HEK293 (cell line): ENCODE measurements around the gene BOC.

ENCODE experiments used
- CTCF ChIA-PET: fragments of 350-600 bp; formaldehyde crosslinking; extraction: SDS; loops from one replicate; lab custom pipeline; 2021; ENCODE audit warnings: antibody characterized with exemption; lab: Yijun Ruan, JAX
- POLR2A ChIA-PET: fragments of 300-600 bp; formaldehyde crosslinking; extraction: SDS; loops from one replicate; lab custom pipeline; 2020; ENCODE audit warnings: antibody characterized with exemption, inconsistent platforms; lab: Yijun Ruan, JAX
- H3K27ac ChIP-seq: fragments of 200-500 bp; sonication (Bioruptor generic); 2 replicates; pipeline ENCODE4 v1.5.1; 2014; ENCODE audit warnings: low read depth, low read length, control low read depth, inconsistent platforms; ENCODE audit errors: extremely low read depth
- H3K36me3 ChIP-seq, 2 experiments: fragments of 200-500 bp in 1 of 2; sonication (Bioruptor generic) in 1 of 2; 1 replicate in 1 of 2; 2 replicates in 1 of 2; pipeline ENCODE4 v1.5.1; 2014 to 2017; ENCODE audit warnings: inconsistent platforms in 2 of 2, low read length in 2 of 2; ENCODE audit not compliant: control insufficient read depth in 2 of 2, insufficient read depth in 1 of 2
- H3K4me1 ChIP-seq: fragments of 200-500 bp; sonication (Bioruptor generic); 2 replicates; pipeline ENCODE4 v1.5.1; 2014; ENCODE audit warnings: mild to moderate bottlenecking, low read length, inconsistent platforms; ENCODE audit not compliant: control insufficient read depth, insufficient read depth
- H3K4me3 ChIP-seq: 2 replicates; pipeline ENCODE4 v1.5.1; 2011; ENCODE audit warnings: low read depth, mild to moderate bottlenecking, control low read depth, low read length, moderate library complexity
- H3K9me3 ChIP-seq: fragments of 200-500 bp; sonication (Bioruptor generic); 2 replicates; pipeline ENCODE4 v1.5.1; 2014; ENCODE audit warnings: low read depth, low read length, inconsistent platforms; ENCODE audit not compliant: control insufficient read depth, insufficient read depth
- ATF2 ChIP-seq: fragments of 450-650 bp; formaldehyde crosslinking; IDR thresholded peaks from 2 replicates; pipeline ENCODE4 v1.5.1; 2016; ENCODE audit warnings: missing biosample characterization, missing genetic modification characterization, low read depth
- GLIS1 ChIP-seq: fragments of 450-650 bp; formaldehyde crosslinking; IDR thresholded peaks from 2 replicates; pipeline ENCODE4 v1.5.1; 2016; ENCODE audit warnings: missing biosample characterization, missing genetic modification characterization
- HOXD13 ChIP-seq: sonication (generic); formaldehyde crosslinking; IDR thresholded peaks from 2 replicates; pipeline ENCODE4 v1.8.0; 2022; ENCODE audit warnings: missing genetic modification reagents, borderline replicate concordance
- KLF17 ChIP-seq: fragments of 450-650 bp; formaldehyde crosslinking; IDR thresholded peaks from 2 replicates; pipeline ENCODE4 v1.5.1; 2016; ENCODE audit warnings: missing biosample characterization, missing genetic modification characterization
- YY1 ChIP-seq: fragments of 450-650 bp; formaldehyde crosslinking; IDR thresholded peaks from 2 replicates; pipeline ENCODE4 v1.5.1; 2018; ENCODE audit warnings: missing biosample characterization, missing genetic modification characterization
- ZBTB20 ChIP-seq: fragments of 450-650 bp; formaldehyde crosslinking; IDR thresholded peaks from 2 replicates; pipeline ENCODE4 v1.5.1; 2016; ENCODE audit warnings: missing biosample characterization, missing genetic modification characterization
- ZFHX2 ChIP-seq: fragments of 450-650 bp; formaldehyde crosslinking; conservative IDR thresholded peaks from 2 replicates; pipeline ENCODE4 v1.5.1; 2016; ENCODE audit warnings: missing biosample characterization, missing genetic modification characterization
- ZNF132 ChIP-seq: fragments of 450-650 bp; formaldehyde crosslinking; IDR thresholded peaks from 2 replicates; pipeline ENCODE4 v1.5.1; 2017; ENCODE audit warnings: missing biosample characterization, missing genetic modification characterization, borderline replicate concordance
- ZNF148 ChIP-seq: fragments of 450-650 bp; formaldehyde crosslinking; IDR thresholded peaks from 2 replicates; pipeline ENCODE4 v1.5.0; 2017; ENCODE audit warnings: missing biosample characterization, missing genetic modification characterization, borderline replicate concordance
- ZNF16 ChIP-seq: fragments of 450-650 bp; formaldehyde crosslinking; IDR thresholded peaks from 2 replicates; pipeline ENCODE4 v1.5.1; 2016; ENCODE audit warnings: low read depth, missing biosample characterization, missing genetic modification characterization
- ZNF174 ChIP-seq: fragments of 450-650 bp; formaldehyde crosslinking; IDR thresholded peaks from 2 replicates; pipeline ENCODE4 v1.5.0; 2017; ENCODE audit warnings: missing biosample characterization, mild to moderate bottlenecking, missing genetic modification characterization
- ZNF18 ChIP-seq: fragments of 450-650 bp; formaldehyde crosslinking; IDR thresholded peaks from 2 replicates; pipeline ENCODE4 v1.5.1; 2016; ENCODE audit warnings: missing biosample characterization, missing genetic modification characterization
- ZNF2 ChIP-seq: fragments of 450-650 bp; formaldehyde crosslinking; IDR thresholded peaks from 2 replicates; pipeline ENCODE4 v1.5.1; 2016; ENCODE audit warnings: missing biosample characterization, missing genetic modification characterization
- ZNF24 ChIP-seq: fragments of 450-650 bp; formaldehyde crosslinking; IDR thresholded peaks from 2 replicates; pipeline ENCODE4 v1.5.1; 2016; ENCODE audit warnings: missing biosample characterization, missing genetic modification characterization
- ZNF248 ChIP-seq: fragments of 450-650 bp; formaldehyde crosslinking; IDR thresholded peaks from 2 replicates; pipeline ENCODE4 v1.5.1; 2017; ENCODE audit warnings: missing biosample characterization, missing genetic modification characterization
- ZNF302 ChIP-seq: fragments of 450-650 bp; formaldehyde crosslinking; IDR thresholded peaks from 2 replicates; pipeline ENCODE4 v1.5.1; 2016; ENCODE audit warnings: missing biosample characterization, missing genetic modification characterization, low read depth
- ZNF335 ChIP-seq: fragments of 450-650 bp; formaldehyde crosslinking; conservative IDR thresholded peaks from 2 replicates; pipeline ENCODE4 v1.5.1; 2016; ENCODE audit warnings: missing biosample characterization, missing genetic modification characterization
- ZNF449 ChIP-seq: fragments of 450-650 bp; formaldehyde crosslinking; IDR thresholded peaks from 2 replicates; pipeline ENCODE4 v1.5.1; 2017; ENCODE audit warnings: missing biosample characterization, mild to moderate bottlenecking, missing genetic modification characterization, moderate library complexity
- ZNF473 ChIP-seq: fragments of 450-650 bp; formaldehyde crosslinking; IDR thresholded peaks from 2 replicates; pipeline ENCODE4 v1.5.1; 2017; ENCODE audit warnings: missing biosample characterization, missing genetic modification characterization
- ZNF544 ChIP-seq: fragments of 450-650 bp; formaldehyde crosslinking; IDR thresholded peaks from 2 replicates; pipeline ENCODE4 v1.5.0; 2017; ENCODE audit warnings: missing biosample characterization, missing genetic modification characterization
- ZNF624 ChIP-seq: fragments of 450-650 bp; formaldehyde crosslinking; IDR thresholded peaks from 2 replicates; pipeline ENCODE4 v1.5.1; 2017; ENCODE audit warnings: missing biosample characterization, missing genetic modification characterization
- ZNF664 ChIP-seq: fragments of 450-650 bp; formaldehyde crosslinking; IDR thresholded peaks from 2 replicates; pipeline ENCODE4 v1.5.1; 2016; ENCODE audit warnings: missing biosample characterization, missing genetic modification characterization
- ZNF704 ChIP-seq: fragments of 450-650 bp; formaldehyde crosslinking; IDR thresholded peaks from 2 replicates; pipeline ENCODE4 v1.5.1; 2016; ENCODE audit warnings: missing biosample characterization, missing genetic modification characterization
- ZNF707 ChIP-seq: fragments of 450-650 bp; formaldehyde crosslinking; IDR thresholded peaks from 2 replicates; pipeline ENCODE4 v1.5.1; 2016; ENCODE audit warnings: missing biosample characterization, missing genetic modification characterization
- ZNF776 ChIP-seq: fragments of 450-650 bp; formaldehyde crosslinking; IDR thresholded peaks from 2 replicates; pipeline ENCODE4 v1.5.0; 2017; ENCODE audit warnings: missing biosample characterization, missing genetic modification characterization, borderline replicate concordance
- ZNF785 ChIP-seq: fragments of 450-650 bp; formaldehyde crosslinking; IDR thresholded peaks from 2 replicates; pipeline ENCODE4 v1.5.1; 2016; ENCODE audit warnings: missing biosample characterization, missing genetic modification characterization

The BOC gene

GRCh38 chr3:113291572-113291971 lies 80.2 kb downstream of the BOC start (continued):
- no peak for TF ChIP-seq GLIS1 (tag by site-specific recombination)

- TF ChIP-seq ATF2 (tag by site-specific recombination) (no peak), ZNF707 (tag by site-specific recombination) (no peak), ZNF473 (tag by site-specific recombination) (no peak), ZFHX2 (no peak), ZNF16 (tag by site-specific recombination) (no peak), ZNF148 (no peak), ZNF2 (tag by site-specific recombination) (no peak), ZNF302 (tag by site-specific recombination) (no peak), HOXD13 (CRISPR knock-in tag) (no peak), ZNF174 (no peak), ZNF18 (no peak), ZNF704 (tag by site-specific recombination) (no peak)
Observed at GRCh38 chr3:113292933-113293332, 81.6 kb downstream of the BOC start.

GRCh38 chr3:113293348-113293747 lies 82.0 kb downstream of the BOC start:
- peaks cover 0 to 7% of the 10 kb centered on the region in 2 experiments; a peak in 1 of 3 replicates for H3K36me3 ChIP-seq
- no peak overlapping the region for H3K4me3 ChIP-seq
- TF ChIP-seq KLF17 (tag by site-specific recombination): no peak
- no peak for TF ChIP-seq ZNF624 (tag by site-specific recombination)
- TF ChIP-seq ZNF785 (tag by site-specific recombination): no peak
- TF ChIP-seq ZBTB20 (tag by site-specific recombination): no peak
- TF ChIP-seq ZNF776 (tag by site-specific recombination): no peak
- no peak for TF ChIP-seq ZNF248 (tag by site-specific recombination)
- no peak for TF ChIP-seq ZNF544 (tag by site-specific recombination)
- TF ChIP-seq YY1 (tag by site-specific recombination): no peak
- TF ChIP-seq ZNF132 (tag by site-specific recombination): no peak
- no peak for TF ChIP-seq ZNF335 (tag by site-specific recombination)
- TF ChIP-seq ZNF664 (tag by site-specific recombination): no peak
- TF ChIP-seq ZNF449 (tag by site-specific recombination): no peak
- TF ChIP-seq ZNF24 (tag by site-specific recombination): no peak
- no peak overlapping the region for H3K27ac ChIP-seq
- no peaks in the 10 kb centered on the region for H3K4me1 ChIP-seq
- H3K9me3 ChIP-seq: no peaks in the 10 kb centered on the region
- ChIA-PET CTCF (no interaction called here), POLR2A (no interaction called here)

More at GRCh38 chr3:113292933-113293332, 81.6 kb downstream of the BOC start:
- Histone ChIP-seq H3K4me1 (no peaks in the 10 kb centered on the region), H3K27ac (no peak overlapping the region), H3K9me3 (no peaks in the 10 kb centered on the region), H3K36me3 (peaks cover 0 to 7% of the 10 kb centered on the region in 2 experiments; a peak in 1 of 3 replicates), H3K4me3 (no peak overlapping the region)
- POLR2A ChIA-PET: no interaction called here
- CTCF ChIA-PET: interaction anchor here (0.8 kb wide), 1 partner anchor 651 kb away, joined by 3 read pairs; no protein-coding TSS in a partner anchor
